ENCODE data around the gene IL1RL1.
A peak's percentile ranks its signal among the peaks of the same experiment; 100 is the strongest.

The IL1RL1 gene

DNA sequence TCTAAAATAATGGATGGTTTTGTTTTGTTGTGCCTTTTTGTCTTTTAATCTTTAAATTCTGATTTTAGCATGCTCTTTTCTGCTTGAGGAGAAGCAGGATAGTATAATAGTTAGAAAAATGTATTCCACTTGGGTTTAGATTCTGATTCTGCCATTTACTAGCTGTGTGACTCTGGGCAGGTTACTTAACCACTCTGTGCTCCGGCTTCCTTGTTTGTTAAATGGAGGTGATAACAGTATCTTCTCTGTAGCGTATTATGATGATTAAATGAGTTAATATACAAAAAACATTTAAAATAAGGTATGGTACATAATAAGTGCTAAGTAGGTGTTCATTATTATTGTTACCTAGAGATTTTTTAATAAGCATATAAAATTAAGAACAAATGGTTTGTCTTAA is 84.6 kb downstream of the IL1RL1 start:
- no peak overlapping the region for H3K4me3 ChIP-seq (ENCODE audit: low read depth, low read length)
- TF ChIP-seq, protein P1, sequence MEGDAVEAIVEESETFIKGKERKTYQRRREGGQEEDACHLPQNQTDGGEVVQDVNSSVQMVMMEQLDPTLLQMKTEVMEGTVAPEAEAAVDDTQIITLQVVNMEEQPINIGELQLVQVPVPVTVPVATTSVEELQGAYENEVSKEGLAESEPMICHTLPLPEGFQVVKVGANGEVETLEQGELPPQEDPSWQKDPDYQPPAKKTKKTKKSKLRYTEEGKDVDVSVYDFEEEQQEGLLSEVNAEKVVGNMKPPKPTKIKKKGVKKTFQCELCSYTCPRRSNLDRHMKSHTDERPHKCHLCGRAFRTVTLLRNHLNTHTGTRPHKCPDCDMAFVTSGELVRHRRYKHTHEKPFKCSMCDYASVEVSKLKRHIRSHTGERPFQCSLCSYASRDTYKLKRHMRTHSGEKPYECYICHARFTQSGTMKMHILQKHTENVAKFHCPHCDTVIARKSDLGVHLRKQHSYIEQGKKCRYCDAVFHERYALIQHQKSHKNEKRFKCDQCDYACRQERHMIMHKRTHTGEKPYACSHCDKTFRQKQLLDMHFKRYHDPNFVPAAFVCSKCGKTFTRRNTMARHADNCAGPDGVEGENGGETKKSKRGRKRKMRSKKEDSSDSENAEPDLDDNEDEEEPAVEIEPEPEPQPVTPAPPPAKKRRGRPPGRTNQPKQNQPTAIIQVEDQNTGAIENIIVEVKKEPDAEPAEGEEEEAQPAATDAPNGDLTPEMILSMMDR (IDR thresholded peaks at IDR 0.05; ENCODE audit: low read depth, low read length) = no peak
- TF ChIP-seq MYC (IDR thresholded peaks at IDR 0.05; ENCODE audit: low read depth, low read length) (no peak), POLR2A (IDR thresholded peaks at IDR 0.05; ENCODE audit: extremely low read depth, insufficient read length) (no peak)
- TF ChIP-seq, protein P2, sequence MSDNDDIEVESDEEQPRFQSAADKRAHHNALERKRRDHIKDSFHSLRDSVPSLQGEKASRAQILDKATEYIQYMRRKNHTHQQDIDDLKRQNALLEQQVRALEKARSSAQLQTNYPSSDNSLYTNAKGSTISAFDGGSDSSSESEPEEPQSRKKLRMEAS (IDR thresholded peaks at IDR 0.05; ENCODE audit: low read depth, low read length) = no peak
- no peak for DNase-seq (ENCODE audit: low read depth)

DNA sequence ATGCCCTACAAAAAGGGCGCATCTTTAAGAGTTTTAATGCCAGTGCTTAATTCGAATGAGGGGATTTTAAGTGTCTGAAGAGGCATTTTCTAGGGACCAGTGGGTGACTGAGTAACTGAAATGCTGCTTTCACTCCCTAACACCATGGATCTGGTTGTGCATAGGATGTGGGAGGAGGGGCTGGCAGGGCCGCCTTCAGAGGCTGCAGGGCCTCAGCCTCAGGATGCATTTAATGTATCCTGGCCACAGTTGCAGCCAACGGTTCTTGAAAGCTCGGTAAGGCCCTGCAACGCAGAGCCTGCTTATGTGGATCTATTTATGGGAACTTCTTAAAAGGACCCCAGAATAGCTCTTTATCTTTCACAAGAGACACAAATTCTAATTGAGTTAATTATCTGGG is 85.8 kb downstream of the IL1RL1 start:
- no peak overlapping the region for H3K4me3 ChIP-seq (ENCODE audit: low read depth, low read length)
- DNase-seq (ENCODE audit: low read depth) = peak; percentile 31
- TF ChIP-seq POLR2A (IDR thresholded peaks at IDR 0.05; ENCODE audit: extremely low read depth, insufficient read length) = no peak
- TF ChIP-seq, protein P2 (IDR thresholded peaks at IDR 0.05; ENCODE audit: low read depth, low read length) = no peak

DNA sequence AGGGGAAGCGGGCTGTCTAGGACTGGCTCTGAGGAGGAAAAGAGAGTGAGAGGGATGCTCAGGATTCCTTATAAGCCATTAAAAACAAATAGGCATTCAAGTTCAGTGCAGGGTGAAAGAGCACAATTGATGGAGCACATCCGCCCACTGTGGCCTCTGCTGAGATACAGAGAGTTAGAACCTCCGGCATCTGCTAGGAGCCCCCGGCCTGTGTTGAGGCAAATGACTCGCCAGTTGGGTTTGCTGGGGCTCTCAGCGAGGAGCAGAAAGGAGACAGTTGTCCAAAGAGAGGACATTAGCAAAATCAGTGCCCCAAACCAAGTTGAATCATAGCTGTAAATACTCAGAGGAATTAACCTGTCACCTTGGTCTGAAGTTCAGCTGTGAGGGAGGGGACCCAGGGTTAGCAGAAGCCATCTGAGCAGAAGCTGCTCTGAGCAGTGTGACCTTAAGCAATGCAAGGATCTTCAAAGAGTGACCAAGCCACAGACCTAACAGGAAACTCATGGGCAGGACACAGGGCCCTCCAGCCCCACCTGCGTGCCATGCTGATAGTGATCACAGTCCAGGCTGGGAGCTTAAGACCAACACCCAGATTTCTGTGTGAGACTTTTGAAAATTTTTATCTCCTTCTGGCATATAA is 88.3 kb downstream of the IL1RL1 start:
- no peak overlapping the region for H3K4me3 ChIP-seq (ENCODE audit: low read depth, low read length)
- DNase-seq (ENCODE audit: low read depth) = no peak
- TF ChIP-seq POLR2A (IDR thresholded peaks at IDR 0.05; ENCODE audit: extremely low read depth, insufficient read length) = no peak
- TF ChIP-seq, protein P2 (IDR thresholded peaks at IDR 0.05; ENCODE audit: low read depth, low read length) = no peak

GRCh38 chr2:102401456-102401855 is 90.1 kb downstream of the IL1RL1 start:
- no peak overlapping the region for H3K4me3 ChIP-seq (ENCODE audit: low read depth, low read length)
- TF ChIP-seq POLR2A (IDR thresholded peaks at IDR 0.05; ENCODE audit: extremely low read depth, insufficient read length) (no peak), MYC (IDR thresholded peaks at IDR 0.05; ENCODE audit: low read depth, low read length) (no peak)
- TF ChIP-seq, protein P1 (IDR thresholded peaks at IDR 0.05; ENCODE audit: low read depth, low read length) = no peak
- TF ChIP-seq, protein P2 (IDR thresholded peaks at IDR 0.05; ENCODE audit: low read depth, low read length) = no peak
- DNase-seq (ENCODE audit: low read depth) = no peak
